ENCODE measurements around the gene TTLL10.

GRCh38 chr1:1132042-1132950, 41.4 kb upstream of the TTLL10 start:
- TF ChIP-seq SP1 (IDR thresholded peaks at IDR 0.05): no peak
- no peak for TF ChIP-seq ELF4 (IDR thresholded peaks at IDR 0.05)
- TF ChIP-seq BHLHE40 (IDR thresholded peaks at IDR 0.05; ENCODE audit: borderline replicate concordance): no peak
- no peak for TF ChIP-seq SUZ12 (IDR thresholded peaks at IDR 0.05)
- TF ChIP-seq FOXK2 (IDR thresholded peaks at IDR 0.05): no peak
- no peak for TF ChIP-seq TARDBP (IDR thresholded peaks at IDR 0.05)
- no peak for TF ChIP-seq LEF1 (IDR thresholded peaks at IDR 0.05; ENCODE audit: borderline replicate concordance)
- TF ChIP-seq CTBP1 (IDR thresholded peaks at IDR 0.05; ENCODE audit: borderline replicate concordance): no peak
- TF ChIP-seq PKNOX1 (IDR thresholded peaks at IDR 0.05): no peak
- no peak for TF ChIP-seq FOXM1 (IDR thresholded peaks at IDR 0.05; ENCODE audit: borderline replicate concordance)
- no peak for TF ChIP-seq ARNT (IDR thresholded peaks at IDR 0.05)

Measured in HEK293T (cell line).